Esophagus muscularis mucosa (tissue), 3 donors: Measurements from ENCODE around the gene ACVR1.

Experiments
- CTCF ChIP-seq, 3 experiments: fragments of 200-600 bp in 2 of 3; fragments of 450-650 bp in 1 of 3; sonication (generic) in 2 of 3; IDR thresholded peaks; one replicate each; pipeline ENCODE4 v1.5.1; 2017 to 2019; ENCODE audit warnings: antibody characterized with exemption in 3 of 3, mild to moderate bottlenecking in 2 of 3, moderate library complexity in 1 of 3
- EP300 ChIP-seq: sonication (generic); formaldehyde crosslinking; IDR thresholded peaks from one replicate; pipeline ENCODE4 v1.6.1; 2017; ENCODE audit warnings: antibody characterized with exemption

- TF ChIP-seq EP300 (no peak), CTCF (IDR thresholded peaks at IDR 0.05) (no peak)
These were observed 44.6 kb upstream of the ACVR1 start for GRCh38 chr2:157920736-157921135.
